Spleen (tissue), 7 donors: ENCODE measurements around the gene CD40.

Source experiments
- POLR2A ChIP-seq, 3 donors: fragments of 450-650 bp; IDR thresholded peaks; one replicate each; pipeline ENCODE4 v1.5.1; 2017; ENCODE audit warnings: antibody characterized with exemption in 3 of 3, mild to moderate bottlenecking in 1 of 3
- POLR2AphosphoS5 ChIP-seq, 3 donors: sonication (generic); formaldehyde crosslinking; IDR thresholded peaks; one replicate each; pipeline ENCODE4 v1.5.1; 2017; ENCODE audit warnings: antibody characterized with exemption in 3 of 3
- TF ChIP-seq, protein P1 (sequence below), 11 experiments: fragments of 200-600 bp in 7 of 11; fragments of 450-650 bp in 4 of 11; sonication (generic) in 4 of 11; IDR thresholded peaks in 8 of 11; conservative IDR thresholded peaks in 3 of 11; 1 replicate in 7 of 11; 2 replicates in 4 of 11; pipeline versions ENCODE4 v1.4.0 to v1.8.0; 2016 to 2021; ENCODE audit warnings: antibody characterized with exemption in 11 of 11, inconsistent platforms in 4 of 11, mild to moderate bottlenecking in 1 of 11
- donor health status: DM: no; HTN: no; CAD: no; lungs with moderate emphysema.
- donor health status: DM: no; HTN: no; CAD: no.
- donor health status: DM: no; HTN: no; CAD: no.

- TF ChIP-seq POLR2AphosphoS5 (IDR thresholded peaks at IDR 0.05) (no peak), POLR2A (IDR thresholded peaks at IDR 0.05) (no peak)
- TF ChIP-seq, protein P1, sequence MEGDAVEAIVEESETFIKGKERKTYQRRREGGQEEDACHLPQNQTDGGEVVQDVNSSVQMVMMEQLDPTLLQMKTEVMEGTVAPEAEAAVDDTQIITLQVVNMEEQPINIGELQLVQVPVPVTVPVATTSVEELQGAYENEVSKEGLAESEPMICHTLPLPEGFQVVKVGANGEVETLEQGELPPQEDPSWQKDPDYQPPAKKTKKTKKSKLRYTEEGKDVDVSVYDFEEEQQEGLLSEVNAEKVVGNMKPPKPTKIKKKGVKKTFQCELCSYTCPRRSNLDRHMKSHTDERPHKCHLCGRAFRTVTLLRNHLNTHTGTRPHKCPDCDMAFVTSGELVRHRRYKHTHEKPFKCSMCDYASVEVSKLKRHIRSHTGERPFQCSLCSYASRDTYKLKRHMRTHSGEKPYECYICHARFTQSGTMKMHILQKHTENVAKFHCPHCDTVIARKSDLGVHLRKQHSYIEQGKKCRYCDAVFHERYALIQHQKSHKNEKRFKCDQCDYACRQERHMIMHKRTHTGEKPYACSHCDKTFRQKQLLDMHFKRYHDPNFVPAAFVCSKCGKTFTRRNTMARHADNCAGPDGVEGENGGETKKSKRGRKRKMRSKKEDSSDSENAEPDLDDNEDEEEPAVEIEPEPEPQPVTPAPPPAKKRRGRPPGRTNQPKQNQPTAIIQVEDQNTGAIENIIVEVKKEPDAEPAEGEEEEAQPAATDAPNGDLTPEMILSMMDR (IDR thresholded peaks at IDR 0.05 in 8 of 11, conservative IDR thresholded peaks at IDR 0.05 in 3 of 11), result no peak
Measured at GRCh38 chr20:46085179-46085851, 32.8 kb upstream of the CD40 start.
